K562 (cell line): ENCODE measurements around the gene APOA1. TPM values are rescaled to one million over a fixed set of nuclear protein-coding genes. Genes with fewer than 3 reads are reported as not detected.

Experiments used
- ATAC-seq: fragments of 200-7000 bp; cut with Tn5 transposase; 3 replicates; pipeline ENCODE4 v1.9.1; 2020; ENCODE audit warnings: moderate library complexity
- BruUV-seq: library from RNA; stranded (reverse); fragments of 400-500 nt; replicated peaks from 2 replicates; lab custom pipeline; 2021; lab: Mats Ljungman, UMichigan
- CTCF ChIA-PET: fragments of 300-600 bp; formaldehyde crosslinking; extraction: SDS; loops from one replicate; lab custom pipeline; 2021; ENCODE audit warnings: low intra/inter-chr PET ratio; lab: Yijun Ruan, JAX
- POLR2A ChIA-PET: fragments of 300-600, 350-650 bp; sonication (Branson Sonifier 250); formaldehyde crosslinking; extraction: SDS; loops from one replicate; lab custom pipeline; 2021; ENCODE audit warnings: antibody characterized with exemption, inconsistent platforms; lab: Yijun Ruan, JAX
- DNase-seq, 4 experiments: peaks; one replicate each; pipeline versions ENCODE4 v3.0.0 to v3.0.0-alpha.2; 2011 to 2018; ENCODE audit warnings: low spot score in 3 of 4, mixed read lengths in 3 of 4; ENCODE audit errors: extremely low read depth in 1 of 4
- FAIRE-seq: peaks from 2 replicates; lab custom pipeline; 2011; peaks lifted over from hg19 to GRCh38; lab: Jason Lieb, UNC
- H2AFZ ChIP-seq: 2 replicates; pipeline ENCODE4 v1.6.0; 2011; ENCODE audit warnings: low read depth, low read length, control low read depth, inconsistent platforms
- H3K27ac ChIP-seq: fragments of 200-600 bp; 3 replicates; pipeline ENCODE4 v1.8.0; 2011; ENCODE audit warnings: low read depth, mild to moderate bottlenecking, control low read depth, inconsistent platforms, low read length, moderate library complexity, mixed read lengths; ENCODE audit errors: extremely low read depth
- H3K27me3 ChIP-seq, 2 experiments: fragments of 300-600 bp in 1 of 2; 2 replicates in 1 of 2; 3 replicates in 1 of 2; pipeline versions ENCODE4 v1.6.0 to v1.8.0; 2011; ENCODE audit warnings: inconsistent platforms in 2 of 2, low read length in 2 of 2, mild to moderate bottlenecking in 1 of 2, mixed read lengths in 1 of 2, moderate library complexity in 1 of 2; ENCODE audit not compliant: control insufficient read depth in 2 of 2, insufficient read depth in 2 of 2
- H3K36me3 ChIP-seq: fragments of 300-600 bp; 3 replicates; pipeline ENCODE4 v1.8.0; 2011; ENCODE audit warnings: mild to moderate bottlenecking, low read length, inconsistent platforms; ENCODE audit not compliant: control insufficient read depth, insufficient read depth
- H3K4me1 ChIP-seq, 2 experiments: fragments of 200-600 bp in 1 of 2; replicated peaks in 1 of 2; 2 replicates in 1 of 2; 3 replicates in 1 of 2; pipeline versions ENCODE4 v1.5.1 to v1.8.0; 2011; ENCODE audit warnings: inconsistent platforms in 2 of 2, low read length in 2 of 2, mild to moderate bottlenecking in 1 of 2, mixed read lengths in 1 of 2, moderate library complexity in 1 of 2; ENCODE audit not compliant: control insufficient read depth in 2 of 2, insufficient read depth in 2 of 2
- H3K4me2 ChIP-seq: 2 replicates; pipeline ENCODE4 v1.6.1; 2011; ENCODE audit warnings: low read length, control low read depth, inconsistent platforms, mixed read lengths; ENCODE audit not compliant: insufficient read depth
- H3K4me3 ChIP-seq: fragments of 200-600 bp; sonication (generic), shearing (Covaris generic); 2 replicates; pipeline ENCODE4 v1.5.1; 2016; ENCODE audit warnings: control low read depth, inconsistent platforms
- H3K79me2 ChIP-seq: fragments of 200-600 bp; 3 replicates; pipeline ENCODE4 v1.8.0; 2011; ENCODE audit warnings: low read length, inconsistent platforms; ENCODE audit not compliant: control insufficient read depth, insufficient read depth
- H3K9ac ChIP-seq, 2 experiments: 2 replicates each; pipeline versions ENCODE4 v1.6.0 to v1.6.1; 2011; ENCODE audit warnings: low read depth in 2 of 2, low read length in 2 of 2, control low read depth in 1 of 2, inconsistent platforms in 1 of 2, mild to moderate bottlenecking in 1 of 2, mixed read lengths in 1 of 2; ENCODE audit not compliant: insufficient read depth in 1 of 2
- H3K9me1 ChIP-seq: one replicate; pipeline ENCODE4 v1.6.0; 2011; ENCODE audit warnings: inconsistent platforms, mild to moderate bottlenecking, low read length, moderate library complexity; ENCODE audit not compliant: control insufficient read depth, insufficient read depth
- H3K9me3 ChIP-seq: replicated peaks from 2 replicates; pipeline ENCODE4 v1.5.1; 2011; ENCODE audit warnings: low read depth, low read length, inconsistent platforms; ENCODE audit not compliant: control insufficient read depth, insufficient read depth
- H4K20me1 ChIP-seq: replicated peaks from 2 replicates; pipeline ENCODE4 v1.6.1; 2011; ENCODE audit warnings: low read length, inconsistent platforms, mixed read lengths; ENCODE audit not compliant: control insufficient read depth, insufficient read depth
- CBFA2T3 ChIP-seq: fragments of 450-650 bp; IDR thresholded peaks from 2 replicates; pipeline ENCODE4 v1.6.1; 2017
- E2F4 ChIP-seq: sonication (generic); formaldehyde crosslinking; IDR thresholded peaks from 2 replicates; pipeline ENCODE4 v1.8.0; 2022; ENCODE audit warnings: mild to moderate bottlenecking, low read depth, missing genetic modification reagents
- HNRNPH1 ChIP-seq: fragments of 200-400 bp; formaldehyde crosslinking; optimal IDR thresholded peaks from 2 replicates; pipeline ENCODE3; 2017; ENCODE audit warnings: low read depth, mild to moderate bottlenecking, low read length, moderate library complexity
- JUN ChIP-seq, 2 experiments: sonication (generic) in 1 of 2; formaldehyde crosslinking in 1 of 2; IDR thresholded peaks; 2 replicates each; pipeline versions ENCODE4 v1.6.1 to v1.8.0; 2012 to 2022; ENCODE audit warnings: borderline replicate concordance in 2 of 2, mild to moderate bottlenecking in 2 of 2, improper control_type of control experiment in 1 of 2, low read depth in 1 of 2, low read length in 1 of 2, missing genetic modification reagents in 1 of 2
- NFRKB ChIP-seq: fragments of 450-650 bp; IDR thresholded peaks from 2 replicates; pipeline ENCODE4 v1.6.1; 2016; ENCODE audit warnings: low read depth
- NR2C2 ChIP-seq, 2 experiments: fragments of 200-800 bp in 1 of 2; sonication (Bioruptor generic) in 1 of 2; sonication (generic) in 1 of 2; formaldehyde crosslinking in 1 of 2; IDR thresholded peaks; 2 replicates each; pipeline versions ENCODE4 v1.6.1 to v1.8.0; 2016 to 2022; ENCODE audit warnings: mild to moderate bottlenecking in 1 of 2, missing compliant biosample characterization in 1 of 2, missing genetic modification characterization in 1 of 2, missing genetic modification reagents in 1 of 2
- PHF8 ChIP-seq: fragments of 200-600 bp; sonication (generic); IDR thresholded peaks from 2 replicates; pipeline ENCODE4 v1.6.1; 2012; ENCODE audit warnings: mixed run types, mild to moderate bottlenecking, inconsistent platforms, low read length, moderate library complexity, borderline replicate concordance
- SAFB2 ChIP-seq: fragments of 200-400 bp; formaldehyde crosslinking; IDR thresholded peaks from 2 replicates; pipeline ENCODE4 v1.6.1; 2018; ENCODE audit warnings: borderline replicate concordance, low read length, low read depth, moderate library complexity; ENCODE audit not compliant: severe bottlenecking
- TAF15 ChIP-seq: fragments of 200-400 bp; formaldehyde crosslinking; IDR thresholded peaks from 2 replicates; pipeline ENCODE4 v1.6.1; 2017; ENCODE audit warnings: mild to moderate bottlenecking, low read depth, low read length, moderate library complexity
- XRCC4 ChIP-seq: IDR thresholded peaks from one replicate; pipeline ENCODE4 v1.6.1; 2011; ENCODE audit not compliant: insufficient read depth, insufficient read length; ENCODE audit errors: extremely low read depth
- ZBTB1 ChIP-seq: sonication (generic); formaldehyde crosslinking; IDR thresholded peaks from 2 replicates; pipeline ENCODE4 v1.8.1; 2023; ENCODE audit warnings: missing genetic modification reagents, low read depth, mild to moderate bottlenecking, borderline replicate concordance
- WGBS: fragments of 100-300 bp; shearing (Covaris generic); methylation state at CpG from one replicate; pipeline ENCODE4 v1.1.6; 2016; ENCODE audit warnings: low coverage, mixed read lengths; ENCODE audit not compliant: insufficient coverage; ENCODE audit errors: missing lambda C conversion rate; 5-methylcytosine and 5-hydroxymethylcytosine counted together
- in situ Hi-C: fragments of 300-500 bp; cut with MboI; formaldehyde crosslinking; loops from 4 replicates; pipeline ENCODE4 v1.15.0; 2018; ENCODE audit warnings: inconsistent platforms, mixed read lengths
- intact Hi-C: fragments of 100-400 bp; cut with micrococcal nuclease; formaldehyde crosslinking; loops from 2 replicates; pipeline ENCODE4 v1.14.2; 2022
- polyA plus RNA-seq, 8 experiments: library from polyadenylated mRNA; depleted of rRNA in 4 of 8; stranded (reverse) in 5 of 8; unstranded in 3 of 8; fragments of >200 nt; fragmentation: Nextera tagmentation in 2 of 8; fragmentation: Illumina TruSeq in 1 of 8; extraction: Ambion mirVana in 2 of 8; extraction: Trizol in 1 of 8; gene quantifications; 2 replicates each; pipeline versions ENCODE4 v1.2.1 to v1.2.3, GENCODE V29; 2011 to 2014; ENCODE audit warnings: inconsistent platforms in 1 of 8, missing spikeins in 1 of 8
- total RNA-seq, 7 experiments: library from RNA; depleted of rRNA in 6 of 7; stranded (reverse); fragments of >200 nt in 6 of 7; fragmentation: Illumina TruSeq in 2 of 7; extraction: Trizol in 2 of 7; gene quantifications; 2 replicates each; pipeline versions ENCODE4 v1.2.1 to v1.2.3, GENCODE V29; 2011 to 2021; ENCODE audit warnings: low replicate concordance in 1 of 7
- TF ChIP-seq, protein P1 (sequence below): fragments of 250-450 bp; sonication (Bioruptor Pico); IDR thresholded peaks from 2 replicates; pipeline ENCODE4 v1.5.0; 2021

APOA1 gene
- total and polyA plus RNA-seq, 9 of the 15 experiments (the other 6 are each of a cell fraction or from before 2014, with no cell fraction given): 1.8 TPM; not detected in 8

DNA sequence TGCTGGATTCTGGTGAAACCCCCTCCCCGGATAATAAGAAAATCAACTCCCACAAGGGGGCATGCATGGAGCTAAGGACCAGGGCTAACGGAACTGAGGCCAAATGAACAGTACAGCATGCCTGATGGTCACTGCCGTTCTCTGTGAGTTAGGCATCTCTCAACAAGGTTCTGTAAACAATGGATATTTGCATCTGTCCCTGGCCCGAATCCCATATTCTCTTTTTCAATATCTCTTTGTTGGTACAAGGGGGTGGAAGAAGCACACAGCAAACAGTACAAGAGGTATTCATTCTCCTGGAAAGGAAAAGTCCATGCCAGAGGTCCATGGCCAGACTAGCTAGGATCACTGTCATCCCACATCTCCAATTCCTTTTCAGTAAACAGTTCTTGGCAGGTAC lies 32.2 kb upstream of the APOA1 start (continued):
- no peak for TF ChIP-seq ZBTB1 (CRISPR knock-in tag)

GRCh38 chr11:116868066-116868465 lies 30.6 kb upstream of the APOA1 start:
- Histone ChIP-seq H3K4me3 (no peak overlapping the region), H3K36me3 (peaks cover 90% of the 10 kb centered on the region), H3K4me1 (no peaks in the 10 kb centered on the region), H3K4me2 (no peak overlapping the region), H3K9ac (no peak overlapping the region), H4K20me1 (no peaks in the 10 kb centered on the region), H3K9me1 (no peaks in the 10 kb centered on the region), H3K27me3 (no peaks in the 10 kb centered on the region), H3K27ac (no peak overlapping the region), H3K79me2 (no peaks in the 10 kb centered on the region), H2AFZ (no peak overlapping the region), H3K9me3 (no peaks in the 10 kb centered on the region)
- intact Hi-C loops (no loop called here), in situ Hi-C loops (no loop called here)
- POLR2A ChIA-PET: no interaction called here
- BruUV-seq: no TSS peak
- CTCF ChIA-PET: no interaction called here
- DNase-seq (no peak), FAIRE-seq (no peak), ATAC-seq (no peak)
- 85% methylated on average over 3 of the region's 3 CpGs for WGBS
- no peak for TF ChIP-seq E2F4 (CRISPR knock-in tag)
- TF ChIP-seq PHF8: no peak
- no peak for TF ChIP-seq CBFA2T3
- TF ChIP-seq TAF15: no peak
- no peak for TF ChIP-seq HNRNPH1
- TF ChIP-seq NFRKB: no peak
- no peak for TF ChIP-seq XRCC4
- TF ChIP-seq, protein P1, sequence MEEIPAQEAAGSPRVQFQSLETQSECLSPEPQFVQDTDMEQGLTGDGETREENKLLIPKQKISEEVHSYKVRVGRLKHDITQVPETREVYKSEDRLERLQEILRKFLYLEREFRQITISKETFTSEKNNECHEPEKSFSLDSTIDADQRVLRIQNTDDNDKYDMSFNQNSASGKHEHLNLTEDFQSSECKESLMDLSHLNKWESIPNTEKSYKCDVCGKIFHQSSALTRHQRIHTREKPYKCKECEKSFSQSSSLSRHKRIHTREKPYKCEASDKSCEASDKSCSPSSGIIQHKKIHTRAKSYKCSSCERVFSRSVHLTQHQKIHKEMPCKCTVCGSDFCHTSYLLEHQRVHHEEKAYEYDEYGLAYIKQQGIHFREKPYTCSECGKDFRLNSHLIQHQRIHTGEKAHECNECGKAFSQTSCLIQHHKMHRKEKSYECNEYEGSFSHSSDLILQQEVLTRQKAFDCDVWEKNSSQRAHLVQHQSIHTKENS (CRISPR knock-in tag): no peak
- no peak for TF ChIP-seq SAFB2
- no peak for TF ChIP-seq JUN (IDR thresholded peaks at IDR 0.05; ENCODE audit: borderline replicate concordance, low read depth, low read length)
- TF ChIP-seq JUN (CRISPR knock-in tag; IDR thresholded peaks at IDR 0.05; ENCODE audit: borderline replicate concordance): no peak
- TF ChIP-seq NR2C2 (CRISPR knock-in tag; IDR thresholded peaks at IDR 0.05): no peak
- no peak for TF ChIP-seq NR2C2 (tag; IDR thresholded peaks at IDR 0.05)
